Astrocyte (in vitro differentiated cells and primary cell): ENCODE measurements around the gene NARS2. TPM values are rescaled to one million over a fixed set of nuclear protein-coding genes. Genes with fewer than 3 reads are reported as not detected.

ENCODE experiments used
- DNase-seq: peaks from one replicate; pipeline ENCODE4 v3.0.0-alpha.2; 2010; ENCODE audit warnings: low read depth
- FAIRE-seq: peaks from 2 replicates; lab custom pipeline; 2011; peaks lifted over from hg19 to GRCh38; lab: Jason Lieb, UNC
- H2AFZ ChIP-seq: 2 replicates; pipeline ENCODE4 v1.6.0; 2012; ENCODE audit warnings: low read depth, low read length, inconsistent platforms
- H3K27ac ChIP-seq: 2 replicates; pipeline ENCODE4 v1.5.1; 2011; ENCODE audit warnings: low read depth, low read length, inconsistent platforms
- H3K27me3 ChIP-seq: 2 replicates; pipeline ENCODE4 v1.6.0; 2011; ENCODE audit warnings: low read length, inconsistent platforms; ENCODE audit not compliant: insufficient read depth
- H3K36me3 ChIP-seq: 2 replicates; pipeline ENCODE4 v1.5.1; 2011; ENCODE audit warnings: low read length, inconsistent platforms; ENCODE audit not compliant: insufficient read depth
- H3K4me1 ChIP-seq: 2 replicates; pipeline ENCODE4 v1.5.1; 2011; ENCODE audit warnings: low read length, inconsistent platforms; ENCODE audit not compliant: insufficient read depth
- H3K4me2 ChIP-seq: 2 replicates; pipeline ENCODE4 v1.6.0; 2012; ENCODE audit warnings: low read length, inconsistent platforms
- H3K4me3 ChIP-seq: 2 replicates; pipeline ENCODE4 v1.5.1; 2011; ENCODE audit warnings: low read depth, mild to moderate bottlenecking, low read length, inconsistent platforms; ENCODE audit not compliant: insufficient read depth
- H3K79me2 ChIP-seq: 2 replicates; pipeline ENCODE4 v1.6.0; 2012; ENCODE audit warnings: mild to moderate bottlenecking, low read length, inconsistent platforms; ENCODE audit not compliant: insufficient read depth
- H3K9ac ChIP-seq: 2 replicates; pipeline ENCODE4 v1.6.0; 2012; ENCODE audit warnings: mild to moderate bottlenecking, low read length, inconsistent platforms
- H3K9me3 ChIP-seq: 2 replicates; pipeline ENCODE4 v1.5.1; 2012; ENCODE audit warnings: low read depth, mild to moderate bottlenecking, low read length, inconsistent platforms; ENCODE audit not compliant: insufficient read depth
- H4K20me1 ChIP-seq: 2 replicates; pipeline ENCODE4 v1.6.0; 2012; ENCODE audit warnings: low read length, inconsistent platforms; ENCODE audit not compliant: insufficient read depth
- H3K27ac Mint-ChIP-seq: one replicate; pipeline ENCODE4 v1.8.0; 2021; ENCODE audit warnings: mild to moderate bottlenecking, mixed read lengths; ENCODE audit not compliant: unreplicated experiment
- H3K27me3 Mint-ChIP-seq: one replicate; pipeline ENCODE4 v1.8.0; 2021; ENCODE audit warnings: low read depth, mixed read lengths; ENCODE audit not compliant: unreplicated experiment
- H3K36me3 Mint-ChIP-seq: one replicate; pipeline ENCODE4 v1.8.0; 2021; ENCODE audit warnings: low read depth, mixed read lengths; ENCODE audit not compliant: unreplicated experiment
- H3K4me1 Mint-ChIP-seq: one replicate; pipeline ENCODE4 v1.8.0; 2021; ENCODE audit warnings: low read depth, mixed read lengths; ENCODE audit not compliant: unreplicated experiment
- H3K4me3 Mint-ChIP-seq: one replicate; pipeline ENCODE4 v1.8.0; 2021; ENCODE audit warnings: mild to moderate bottlenecking, moderate library complexity, mixed read lengths; ENCODE audit not compliant: unreplicated experiment
- H3K9me3 Mint-ChIP-seq: one replicate; pipeline ENCODE4 v1.8.0; 2021; ENCODE audit warnings: mild to moderate bottlenecking, mixed read lengths; ENCODE audit not compliant: unreplicated experiment
- EZH2 ChIP-seq: IDR thresholded peaks from 2 replicates; pipeline ENCODE4 v1.6.1; 2012; ENCODE audit warnings: mild to moderate bottlenecking, low read length, inconsistent platforms; ENCODE audit not compliant: insufficient read depth
- total RNA-seq: library from RNA; stranded (reverse); gene quantifications from 2 replicates; pipeline ENCODE4 v1.2.1, GENCODE V29; 2021
- TF ChIP-seq, protein P1 (sequence below): IDR thresholded peaks from 2 replicates; pipeline ENCODE4 v1.5.1; 2011; ENCODE audit warnings: low read depth, mild to moderate bottlenecking, inconsistent platforms, low read length, moderate library complexity; ENCODE audit not compliant: insufficient read depth

The NARS2 gene
- total RNA-seq, 1 donor from 2014 or later: 10.1 TPM

- Histone ChIP-seq H3K79me2 (no peaks in the 10 kb centered on the region), H3K27ac (no peak overlapping the region), H3K4me1 (no peaks in the 10 kb centered on the region), H3K4me2 (no peak overlapping the region), H2AFZ (no peak overlapping the region), H4K20me1 (no peaks in the 10 kb centered on the region), H3K9ac (no peak overlapping the region), H3K27me3 (no peaks in the 10 kb centered on the region), H3K4me3 (no peak overlapping the region), H3K9me3 (no peaks in the 10 kb centered on the region), H3K36me3 (no peaks in the 10 kb centered on the region)
- Mint-ChIP-seq H3K4me3 (no peak overlapping the region), H3K9me3 (no peaks in the 10 kb centered on the region), H3K36me3 (no peaks in the 10 kb centered on the region), H3K27ac (no peak overlapping the region), H3K27me3 (no peaks in the 10 kb centered on the region), H3K4me1 (peaks cover 4% of the 10 kb centered on the region)
- DNase-seq (no peak), FAIRE-seq (no peak)
- no peak for TF ChIP-seq EZH2
- TF ChIP-seq, protein P1, sequence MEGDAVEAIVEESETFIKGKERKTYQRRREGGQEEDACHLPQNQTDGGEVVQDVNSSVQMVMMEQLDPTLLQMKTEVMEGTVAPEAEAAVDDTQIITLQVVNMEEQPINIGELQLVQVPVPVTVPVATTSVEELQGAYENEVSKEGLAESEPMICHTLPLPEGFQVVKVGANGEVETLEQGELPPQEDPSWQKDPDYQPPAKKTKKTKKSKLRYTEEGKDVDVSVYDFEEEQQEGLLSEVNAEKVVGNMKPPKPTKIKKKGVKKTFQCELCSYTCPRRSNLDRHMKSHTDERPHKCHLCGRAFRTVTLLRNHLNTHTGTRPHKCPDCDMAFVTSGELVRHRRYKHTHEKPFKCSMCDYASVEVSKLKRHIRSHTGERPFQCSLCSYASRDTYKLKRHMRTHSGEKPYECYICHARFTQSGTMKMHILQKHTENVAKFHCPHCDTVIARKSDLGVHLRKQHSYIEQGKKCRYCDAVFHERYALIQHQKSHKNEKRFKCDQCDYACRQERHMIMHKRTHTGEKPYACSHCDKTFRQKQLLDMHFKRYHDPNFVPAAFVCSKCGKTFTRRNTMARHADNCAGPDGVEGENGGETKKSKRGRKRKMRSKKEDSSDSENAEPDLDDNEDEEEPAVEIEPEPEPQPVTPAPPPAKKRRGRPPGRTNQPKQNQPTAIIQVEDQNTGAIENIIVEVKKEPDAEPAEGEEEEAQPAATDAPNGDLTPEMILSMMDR: no peak
Observed at GRCh38 chr11:78472905-78473304, 101.8 kb downstream of the NARS2 start.

GRCh38 chr11:78472382-78472781, 102.3 kb downstream of the NARS2 start:
- no peaks in the 10 kb centered on the region for H4K20me1 ChIP-seq
- H2AFZ ChIP-seq: no peak overlapping the region
- no peaks in the 10 kb centered on the region for H3K79me2 ChIP-seq
- H3K27ac ChIP-seq: no peak overlapping the region
- DNase-seq (no peak), FAIRE-seq (no peak)
- no peak overlapping the region for H3K4me3 ChIP-seq
- no peak for TF ChIP-seq EZH2
- TF ChIP-seq, protein P1: no peak
- H3K4me3 Mint-ChIP-seq: no peak overlapping the region
- H3K4me1 ChIP-seq: no peaks in the 10 kb centered on the region
- no peak overlapping the region for H3K27ac Mint-ChIP-seq
- H3K36me3 ChIP-seq: no peaks in the 10 kb centered on the region
- H3K36me3 Mint-ChIP-seq: no peaks in the 10 kb centered on the region
- H3K27me3 Mint-ChIP-seq: no peaks in the 10 kb centered on the region
- H3K9me3 Mint-ChIP-seq: no peaks in the 10 kb centered on the region
- H3K9me3 ChIP-seq: no peaks in the 10 kb centered on the region
- H3K4me1 Mint-ChIP-seq: peaks cover 4% of the 10 kb centered on the region
- H3K4me2 ChIP-seq: no peak overlapping the region
- no peak overlapping the region for H3K9ac ChIP-seq
- H3K27me3 ChIP-seq: no peaks in the 10 kb centered on the region

DNA sequence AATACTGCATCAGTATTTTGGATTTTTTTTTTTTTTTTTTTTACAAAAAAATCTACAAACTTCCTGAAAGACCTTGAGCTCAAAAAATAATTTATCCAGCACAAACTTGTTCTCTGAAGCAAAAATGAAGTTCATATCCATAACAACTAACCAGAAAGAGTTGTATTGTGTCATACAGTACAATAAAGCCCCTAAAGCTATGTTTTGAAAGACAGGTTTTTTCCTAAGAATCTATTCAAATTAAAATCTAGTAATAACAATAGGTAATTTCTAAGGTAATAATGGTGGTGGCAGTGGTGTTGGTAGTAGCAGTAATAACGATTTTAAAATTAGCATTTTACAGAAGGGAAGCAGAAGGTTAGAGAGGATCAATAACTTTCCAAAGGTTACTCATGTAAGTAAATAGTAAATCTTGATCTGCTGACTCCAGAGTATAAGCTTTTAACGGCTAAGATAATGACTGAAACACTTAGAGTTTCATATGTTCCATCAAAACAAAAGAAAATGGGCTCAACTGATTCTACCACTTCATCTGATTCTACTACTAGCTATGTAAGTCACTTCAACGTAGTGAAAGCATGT, 103.7 kb downstream of the NARS2 start:
- H3K4me1 Mint-ChIP-seq: peaks cover 4% of the 10 kb centered on the region
- no peak overlapping the region for H2AFZ ChIP-seq
- H3K27ac ChIP-seq: no peak overlapping the region
- H3K4me1 ChIP-seq: no peaks in the 10 kb centered on the region
- FAIRE-seq (no peak), DNase-seq (no peak)
- peaks cover under 1% of the 10 kb centered on the region for H3K9me3 Mint-ChIP-seq
- H3K9ac ChIP-seq: no peak overlapping the region
- H3K79me2 ChIP-seq: no peaks in the 10 kb centered on the region
- no peak overlapping the region for H3K4me3 Mint-ChIP-seq
- no peaks in the 10 kb centered on the region for H3K36me3 Mint-ChIP-seq
- no peaks in the 10 kb centered on the region for H3K9me3 ChIP-seq
- H3K4me2 ChIP-seq: no peak overlapping the region
- H3K27me3 ChIP-seq: no peaks in the 10 kb centered on the region
- no peak overlapping the region for H3K27ac Mint-ChIP-seq
- H4K20me1 ChIP-seq: no peaks in the 10 kb centered on the region
- H3K27me3 Mint-ChIP-seq: no peaks in the 10 kb centered on the region
- no peaks in the 10 kb centered on the region for H3K36me3 ChIP-seq
- no peak for TF ChIP-seq EZH2
- TF ChIP-seq, protein P1: no peak
- H3K4me3 ChIP-seq: no peak overlapping the region
